Measurements from ENCODE around the gene ALOX12B. TPM values are rescaled to one million over a fixed set of nuclear protein-coding genes. Genes with fewer than 3 reads are reported as not detected.

Gene ALOX12B
- total RNA-seq, 1 donor = not detected

DNA sequence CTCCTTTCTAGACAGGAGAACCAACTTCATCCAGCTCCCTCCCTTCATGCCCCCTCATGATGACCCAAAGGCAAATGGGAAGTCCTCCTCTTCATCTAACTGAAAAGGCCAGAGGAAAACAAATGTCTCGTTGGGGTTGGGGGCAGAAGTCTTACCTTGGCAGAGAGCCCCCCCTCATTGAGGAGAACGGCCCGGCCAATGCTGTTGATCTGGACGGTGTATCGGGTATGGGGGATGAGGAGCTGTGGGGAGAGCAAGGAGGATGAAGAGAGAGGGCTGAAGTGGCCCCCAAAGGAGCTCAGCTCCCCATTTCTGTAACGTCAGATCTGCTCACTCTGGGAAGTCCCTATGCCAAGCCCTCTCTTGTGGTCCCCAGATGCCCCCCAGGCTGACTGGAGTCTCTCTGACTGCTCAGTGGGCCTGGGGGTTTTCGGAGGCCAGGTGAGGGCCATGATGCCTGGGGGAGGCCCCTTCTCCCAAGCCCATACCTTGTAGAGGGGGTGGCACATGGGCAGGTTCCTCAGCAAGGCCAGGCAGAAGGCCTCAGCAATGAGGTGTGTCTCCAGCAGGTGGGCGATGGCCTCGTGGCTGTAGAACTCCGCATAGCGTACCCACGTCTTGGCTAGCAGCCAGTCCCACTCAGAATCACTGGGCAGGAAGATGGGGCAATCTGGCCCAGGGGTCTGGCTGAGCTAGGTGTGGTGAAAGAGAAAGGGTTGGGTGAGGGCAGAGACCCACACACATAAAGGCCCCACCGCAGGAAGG is 10.8 kb downstream of the ALOX12B start:
- no peak for DNase-seq (ENCODE audit: low read depth)
- no peak overlapping the region for H3K4me3 ChIP-seq (ENCODE audit: low read depth, low read length)
- TF ChIP-seq, protein P1, sequence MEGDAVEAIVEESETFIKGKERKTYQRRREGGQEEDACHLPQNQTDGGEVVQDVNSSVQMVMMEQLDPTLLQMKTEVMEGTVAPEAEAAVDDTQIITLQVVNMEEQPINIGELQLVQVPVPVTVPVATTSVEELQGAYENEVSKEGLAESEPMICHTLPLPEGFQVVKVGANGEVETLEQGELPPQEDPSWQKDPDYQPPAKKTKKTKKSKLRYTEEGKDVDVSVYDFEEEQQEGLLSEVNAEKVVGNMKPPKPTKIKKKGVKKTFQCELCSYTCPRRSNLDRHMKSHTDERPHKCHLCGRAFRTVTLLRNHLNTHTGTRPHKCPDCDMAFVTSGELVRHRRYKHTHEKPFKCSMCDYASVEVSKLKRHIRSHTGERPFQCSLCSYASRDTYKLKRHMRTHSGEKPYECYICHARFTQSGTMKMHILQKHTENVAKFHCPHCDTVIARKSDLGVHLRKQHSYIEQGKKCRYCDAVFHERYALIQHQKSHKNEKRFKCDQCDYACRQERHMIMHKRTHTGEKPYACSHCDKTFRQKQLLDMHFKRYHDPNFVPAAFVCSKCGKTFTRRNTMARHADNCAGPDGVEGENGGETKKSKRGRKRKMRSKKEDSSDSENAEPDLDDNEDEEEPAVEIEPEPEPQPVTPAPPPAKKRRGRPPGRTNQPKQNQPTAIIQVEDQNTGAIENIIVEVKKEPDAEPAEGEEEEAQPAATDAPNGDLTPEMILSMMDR (IDR thresholded peaks at IDR 0.05; ENCODE audit: insufficient read depth, low read depth, low read length) = no peak

DNA sequence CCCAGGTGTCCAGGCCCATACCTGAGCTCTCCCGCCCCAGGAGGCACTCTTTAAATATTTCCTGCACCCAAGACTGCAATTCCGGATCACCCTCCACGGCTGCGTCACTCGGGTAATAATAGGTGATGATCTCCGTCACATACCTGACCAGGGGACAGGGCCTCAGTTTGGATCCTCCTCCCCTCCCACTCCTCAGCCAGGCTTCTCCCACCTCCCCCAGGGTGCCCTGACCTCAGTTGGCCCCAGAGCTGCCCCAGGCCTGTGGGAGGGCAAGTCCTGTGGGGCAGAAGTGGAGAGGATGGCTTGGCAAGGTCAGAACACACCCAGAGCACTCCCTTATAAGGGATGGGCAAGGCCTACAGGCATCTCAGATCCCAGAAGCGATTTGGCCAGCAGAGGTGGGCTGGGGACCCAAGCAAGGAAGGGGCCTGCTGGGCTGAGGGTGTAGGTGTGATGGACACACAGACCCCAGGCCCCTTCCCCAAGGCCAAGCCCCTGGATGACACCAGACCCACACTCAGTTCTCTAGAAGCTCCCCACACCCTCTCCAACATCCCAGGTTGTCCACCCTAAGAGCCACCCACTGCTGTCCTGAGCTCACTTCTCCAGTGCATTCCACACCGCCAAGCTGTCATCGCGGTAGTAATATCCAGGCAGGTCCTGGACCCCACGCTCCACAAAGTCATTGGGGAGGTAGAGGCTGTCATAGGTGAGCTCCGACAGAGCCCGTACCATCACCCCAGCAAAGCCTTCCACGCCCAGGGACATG is 11.8 kb downstream of the ALOX12B start:
- TF ChIP-seq, protein P1 (IDR thresholded peaks at IDR 0.05; ENCODE audit: insufficient read depth, low read depth, low read length) = no peak
- no peak overlapping the region for H3K4me3 ChIP-seq (ENCODE audit: low read depth, low read length)
- no peak for DNase-seq (ENCODE audit: low read depth)

DNA sequence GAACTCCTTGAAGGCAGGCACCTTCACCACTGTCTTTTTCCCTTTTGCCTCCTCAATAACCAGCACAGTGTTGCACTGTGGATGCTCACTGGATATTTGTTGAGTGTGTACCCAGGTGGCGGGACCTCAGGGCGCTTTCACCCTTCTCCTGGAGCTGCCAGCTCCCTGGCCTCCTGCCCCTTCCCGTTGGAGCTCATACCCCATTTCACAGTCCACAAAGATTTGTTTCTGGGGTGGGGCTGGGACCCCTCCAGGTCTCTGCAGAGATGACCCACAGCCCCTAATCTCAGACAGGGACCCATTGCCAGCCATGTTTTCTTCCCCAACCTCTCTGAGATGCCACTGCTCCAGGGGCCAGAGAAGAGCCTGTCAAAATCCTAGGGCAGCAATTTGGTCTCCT is 12.4 kb downstream of the ALOX12B start:
- H3K4me3 ChIP-seq (ENCODE audit: low read depth, low read length) = no peak overlapping the region
- DNase-seq (ENCODE audit: low read depth) = no peak
- TF ChIP-seq, protein P1 (IDR thresholded peaks at IDR 0.05; ENCODE audit: insufficient read depth, low read depth, low read length) = no peak

DNA sequence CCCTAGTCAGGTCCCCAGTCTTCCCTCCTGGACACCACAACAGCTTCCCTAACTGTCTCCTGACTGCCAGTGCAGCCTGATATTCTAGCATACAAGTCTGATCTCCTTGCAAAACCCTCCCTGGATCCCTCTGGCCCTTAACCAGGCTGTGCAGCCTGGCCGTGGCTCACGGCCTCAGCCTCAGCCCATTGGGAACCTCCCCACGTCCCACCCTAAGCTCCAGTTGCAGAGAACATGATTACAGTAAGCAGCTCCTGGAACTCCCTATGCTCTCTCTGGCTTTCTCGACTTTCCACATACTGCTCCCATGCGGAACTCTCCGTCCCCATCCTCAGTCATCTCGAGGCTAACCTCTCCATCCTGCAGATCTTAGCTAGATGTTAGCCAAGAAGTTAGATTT is 13.0 kb downstream of the ALOX12B start:
- no peak overlapping the region for H3K4me3 ChIP-seq (ENCODE audit: low read depth, low read length)
- TF ChIP-seq, protein P1 (IDR thresholded peaks at IDR 0.05; ENCODE audit: insufficient read depth, low read depth, low read length) = no peak
- no peak for DNase-seq (ENCODE audit: low read depth)

DNA sequence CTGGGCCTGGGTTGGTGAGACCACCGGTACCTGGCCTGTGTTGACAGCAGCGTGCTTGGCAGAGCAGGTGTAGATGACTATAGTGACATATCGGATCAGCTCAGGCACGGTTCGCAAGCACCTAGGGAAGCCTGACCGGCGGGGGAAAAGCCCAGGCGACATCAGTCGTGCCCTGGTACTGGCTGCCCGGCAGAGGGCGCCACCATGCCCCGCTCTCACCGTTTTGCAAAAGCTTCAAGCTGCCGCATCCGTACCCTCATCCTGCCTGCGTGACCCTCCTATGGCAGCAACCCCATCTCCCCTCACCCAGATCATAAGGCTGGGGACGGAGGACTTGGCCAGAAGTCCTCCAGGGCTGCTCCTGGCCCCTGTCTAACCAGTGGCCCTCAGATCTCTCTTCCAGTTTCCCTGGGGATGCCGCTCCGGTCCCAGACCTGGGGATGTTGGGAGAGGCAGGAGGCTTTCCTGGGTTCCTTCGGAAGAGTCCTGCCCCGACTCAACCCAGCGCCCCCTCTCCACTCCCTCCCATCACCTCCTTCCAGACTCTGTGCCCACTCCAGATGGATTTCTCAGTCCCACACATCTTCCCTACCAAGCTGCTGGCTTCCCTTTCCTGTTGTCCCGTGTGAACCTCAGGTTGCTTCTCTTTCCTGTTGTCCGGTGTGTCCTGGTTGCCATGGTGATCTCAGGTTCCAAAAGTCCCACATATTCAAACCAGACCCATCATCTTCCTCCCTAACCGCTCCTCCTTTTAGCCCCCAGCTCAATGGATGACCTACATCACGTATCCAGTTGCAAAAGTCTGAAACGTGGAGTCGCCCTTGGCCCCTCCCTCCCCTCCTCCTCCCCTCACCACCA is 13.7 kb downstream of the ALOX12B start:
- TF ChIP-seq, protein P1 (IDR thresholded peaks at IDR 0.05; ENCODE audit: insufficient read depth, low read depth, low read length) = peak; percentile 83
- no peak overlapping the region for H3K4me3 ChIP-seq (ENCODE audit: low read depth, low read length)
- peak; percentile 53 for DNase-seq (ENCODE audit: low read depth)

DNA sequence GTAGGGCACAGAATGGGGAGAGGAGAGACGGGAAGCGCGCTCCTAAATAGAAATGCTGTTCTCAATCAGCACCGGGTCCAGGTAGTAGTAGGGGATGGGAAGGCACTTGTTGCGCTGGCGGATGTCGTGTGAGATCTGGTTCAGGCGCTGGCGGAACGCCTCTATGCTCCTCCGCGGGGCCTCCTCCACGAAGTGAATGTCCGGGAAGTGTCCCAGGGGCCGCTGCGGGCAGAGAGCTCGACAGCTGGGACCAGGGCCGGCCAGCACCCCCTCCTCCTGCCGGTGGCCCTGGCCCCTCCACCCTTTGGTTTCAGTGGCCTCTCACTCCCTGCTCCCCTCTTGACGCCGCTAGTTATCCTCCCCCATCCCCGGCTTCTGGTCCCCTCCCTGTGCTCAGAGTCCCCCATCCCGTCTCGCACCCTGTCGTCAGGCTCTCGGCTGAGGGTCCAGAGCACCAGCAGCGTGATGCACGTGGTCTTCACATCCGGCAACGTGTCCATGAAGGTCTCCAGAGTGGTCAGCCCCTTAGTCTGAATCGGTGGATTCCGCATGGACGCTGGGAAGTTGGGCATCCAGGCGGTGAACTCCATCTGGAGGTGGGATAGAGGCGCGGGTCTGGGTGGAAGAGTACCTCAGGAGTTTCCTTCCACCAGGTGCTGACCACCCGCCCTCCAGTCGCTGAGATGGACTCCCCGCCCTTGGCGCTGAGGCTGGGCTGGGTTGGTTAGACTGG is 14.6 kb downstream of the ALOX12B start:
- no peak overlapping the region for H3K4me3 ChIP-seq (ENCODE audit: low read depth, low read length)
- TF ChIP-seq, protein P1 (IDR thresholded peaks at IDR 0.05; ENCODE audit: insufficient read depth, low read depth, low read length) = no peak
- no peak for DNase-seq (ENCODE audit: low read depth)
